ENCODE data around the gene RB1.

GRCh38 chr13:48411841-48412531 lies 108.4 kb downstream of the RB1 start:
- TF ChIP-seq, protein P1, sequence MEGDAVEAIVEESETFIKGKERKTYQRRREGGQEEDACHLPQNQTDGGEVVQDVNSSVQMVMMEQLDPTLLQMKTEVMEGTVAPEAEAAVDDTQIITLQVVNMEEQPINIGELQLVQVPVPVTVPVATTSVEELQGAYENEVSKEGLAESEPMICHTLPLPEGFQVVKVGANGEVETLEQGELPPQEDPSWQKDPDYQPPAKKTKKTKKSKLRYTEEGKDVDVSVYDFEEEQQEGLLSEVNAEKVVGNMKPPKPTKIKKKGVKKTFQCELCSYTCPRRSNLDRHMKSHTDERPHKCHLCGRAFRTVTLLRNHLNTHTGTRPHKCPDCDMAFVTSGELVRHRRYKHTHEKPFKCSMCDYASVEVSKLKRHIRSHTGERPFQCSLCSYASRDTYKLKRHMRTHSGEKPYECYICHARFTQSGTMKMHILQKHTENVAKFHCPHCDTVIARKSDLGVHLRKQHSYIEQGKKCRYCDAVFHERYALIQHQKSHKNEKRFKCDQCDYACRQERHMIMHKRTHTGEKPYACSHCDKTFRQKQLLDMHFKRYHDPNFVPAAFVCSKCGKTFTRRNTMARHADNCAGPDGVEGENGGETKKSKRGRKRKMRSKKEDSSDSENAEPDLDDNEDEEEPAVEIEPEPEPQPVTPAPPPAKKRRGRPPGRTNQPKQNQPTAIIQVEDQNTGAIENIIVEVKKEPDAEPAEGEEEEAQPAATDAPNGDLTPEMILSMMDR (IDR thresholded peaks at IDR 0.05; ENCODE audit: low read length), result no peak
- no peak for TF ChIP-seq EZH2 (IDR thresholded peaks at IDR 0.05; ENCODE audit: borderline replicate concordance, low read length)
